GM19193 (cell line): Measurements from ENCODE around the gene RELA.
A peak's percentile ranks its signal among the peaks of the same experiment; 100 is the strongest.

Source experiments
- POLR2A ChIP-seq: IDR thresholded peaks from 4 replicates; pipeline ENCODE4 v1.6.1; 2011; ENCODE audit not compliant: insufficient read depth, insufficient read length; ENCODE audit errors: extremely low read depth

RELA gene

GRCh38 chr11:65625628-65626342 lies 36.9 kb downstream of the RELA start:
- TF ChIP-seq POLR2A, result no peak

- TF ChIP-seq POLR2A, result no peak
Measured at GRCh38 chr11:65624931-65625627, 37.6 kb downstream of the RELA start.

GRCh38 chr11:65623852-65624616 lies 38.7 kb downstream of the RELA start:
- no peak for TF ChIP-seq POLR2A

GRCh38 chr11:65623177-65623576 lies 39.5 kb downstream of the RELA start:
- no peak for TF ChIP-seq POLR2A

- no peak for TF ChIP-seq POLR2A
Measured at GRCh38 chr11:65622011-65622410, 40.7 kb downstream of the RELA start.

GRCh38 chr11:65621460-65621859 lies 41.3 kb downstream of the RELA start:
- TF ChIP-seq POLR2A, result no peak

- no peak for TF ChIP-seq POLR2A
Measured at GRCh38 chr11:65620666-65621065, 42.0 kb downstream of the RELA start.

GRCh38 chr11:65619281-65619928 lies 43.3 kb downstream of the RELA start:
- peak; percentile 2 for TF ChIP-seq POLR2A

GRCh38 chr11:65618763-65619162 lies 44.0 kb downstream of the RELA start:
- TF ChIP-seq POLR2A, result no peak

- TF ChIP-seq POLR2A, result no peak
Measured at GRCh38 chr11:65617990-65618751, 44.5 kb downstream of the RELA start.

- TF ChIP-seq POLR2A, result no peak
Measured at GRCh38 chr11:65617136-65617850, 45.4 kb downstream of the RELA start.

- no peak for TF ChIP-seq POLR2A
Measured at GRCh38 chr11:65616575-65617001, 46.1 kb downstream of the RELA start.

GRCh38 chr11:65615950-65616574 lies 46.7 kb downstream of the RELA start:
- no peak for TF ChIP-seq POLR2A
